CD4-positive, alpha-beta T cell treated with Interleukin-21 for 1 hour (primary cell): ENCODE results near the gene UBA1.
A peak's percentile ranks its signal among the peaks of the same experiment; 100 is the strongest.

Source experiments
- DNase-seq: peaks from one replicate; pipeline ENCODE4 v3.0.0-alpha.2; 2020

The UBA1 gene

GRCh38 chrX:47193475-47194193 is at the start of gene UBA1:
Gene UBA1, plus strand, starts transcription at chrX:47193829. Its CDS starts 4,974 bp downstream, at chrX:47198803.
- peak; percentile 95 for DNase-seq

GRCh38 chrX:47143894-47144625 is 49.6 kb upstream of the UBA1 start:
- no peak for DNase-seq

- peak; percentile 94 for DNase-seq
Measured at GRCh38 chrX:47144626-47145394, 48.8 kb upstream of the UBA1 start, which contains the start of the genes NDUFB11 and RBM10. Gene NDUFB11, minus strand, starts transcription at chrX:47144702. Its CDS starts 23 bp downstream, at chrX:47144679. Gene RBM10, plus strand, starts transcription at chrX:47145221. Its CDS starts 2,261 bp downstream, at chrX:47147482.

- DNase-seq = peak; percentile 10
Measured at GRCh38 chrX:47145395-47146120, 48.1 kb upstream of the UBA1 start.

GRCh38 chrX:47146121-47146935 is 47.3 kb upstream of the UBA1 start:
- DNase-seq = no peak

GRCh38 chrX:47146936-47147859 is 46.4 kb upstream of the UBA1 start:
- no peak for DNase-seq

GRCh38 chrX:47148946-47149345 is 44.7 kb upstream of the UBA1 start:
- no peak for DNase-seq

- DNase-seq = no peak
Measured at GRCh38 chrX:47151435-47151834, 42.2 kb upstream of the UBA1 start.

- DNase-seq = no peak
Measured at GRCh38 chrX:47156611-47157520, 36.8 kb upstream of the UBA1 start.

- DNase-seq = no peak
Measured at GRCh38 chrX:47158131-47158530, 35.5 kb upstream of the UBA1 start.

- DNase-seq = no peak
Measured at GRCh38 chrX:47158781-47159180, 34.8 kb upstream of the UBA1 start.

GRCh38 chrX:47160781-47161180 is 32.8 kb upstream of the UBA1 start:
- no peak for DNase-seq

- no peak for DNase-seq
Measured at GRCh38 chrX:47162927-47163583, 30.6 kb upstream of the UBA1 start.

- no peak for DNase-seq
Measured at GRCh38 chrX:47164420-47164819, 29.2 kb upstream of the UBA1 start.

- DNase-seq = no peak
Measured at GRCh38 chrX:47166126-47166525, 27.5 kb upstream of the UBA1 start.

GRCh38 chrX:47168495-47169073 is 25.0 kb upstream of the UBA1 start:
- no peak for DNase-seq

- no peak for DNase-seq
Measured at GRCh38 chrX:47169273-47169672, 24.4 kb upstream of the UBA1 start.

GRCh38 chrX:47169726-47170515 is 23.7 kb upstream of the UBA1 start:
- DNase-seq = no peak
